Mesodermal cell (in vitro differentiated cells): Measurements from ENCODE around the gene SWT1.

Experiments used
- H3K27ac ChIP-seq: 2 replicates; pipeline ENCODE4 v1.7.0; 2013; ENCODE audit warnings: mild to moderate bottlenecking, low read depth, low read length, moderate library complexity; ENCODE audit not compliant: severe bottlenecking
- H3K36me3 ChIP-seq: 2 replicates; pipeline ENCODE4 v1.7.1; 2013; ENCODE audit warnings: mild to moderate bottlenecking, low read length, moderate library complexity; ENCODE audit not compliant: control insufficient read depth, insufficient read depth
- H3K4me1 ChIP-seq: one replicate; pipeline ENCODE4 v1.7.1; 2013; ENCODE audit warnings: mild to moderate bottlenecking, low read length; ENCODE audit not compliant: insufficient read depth, control insufficient read depth, poor library complexity, severe bottlenecking
- H3K4me3 ChIP-seq: 2 replicates; pipeline ENCODE4 v1.7.0; 2013; ENCODE audit warnings: low read length, control low read depth, mild to moderate bottlenecking; ENCODE audit not compliant: insufficient read depth, poor library complexity, severe bottlenecking; ENCODE audit errors: extremely low read depth
- H3K9me3 ChIP-seq: 2 replicates; pipeline ENCODE4 v1.7.1; 2013; ENCODE audit warnings: mild to moderate bottlenecking, low read length, moderate library complexity; ENCODE audit not compliant: control insufficient read depth
- WGBS, 2 experiments: methylation state at CpG; one replicate each; pipeline ENCODE4 v1.1.5; 2013; ENCODE audit warnings: missing lambda C conversion rate in 2 of 2; ENCODE audit not compliant: insufficient coverage in 2 of 2; 5-methylcytosine and 5-hydroxymethylcytosine counted together

Gene SWT1

GRCh38 chr1:185338719-185339622 is 182.0 kb downstream of the SWT1 start:
- Histone ChIP-seq H3K4me3 (no peak overlapping the region), H3K9me3 (no peaks in the 10 kb centered on the region), H3K27ac (no peak overlapping the region), H3K4me1 (no peaks in the 10 kb centered on the region), H3K36me3 (no peaks in the 10 kb centered on the region)
- WGBS, 2 experiments, result 90 to 94% methylated on average over 5 to 7 of the region's 8 CpGs

GRCh38 chr1:185341196-185341781 is 184.3 kb downstream of the SWT1 start:
- H3K36me3 ChIP-seq, result no peaks in the 10 kb centered on the region
- H3K9me3 ChIP-seq, result no peaks in the 10 kb centered on the region
- no peak overlapping the region for H3K4me3 ChIP-seq
- no peak overlapping the region for H3K27ac ChIP-seq
- no peaks in the 10 kb centered on the region for H3K4me1 ChIP-seq
